Measurements from ENCODE around the gene NID1.
A peak's percentile ranks its signal among the peaks of the same experiment; 100 is the strongest.

The NID1 gene

DNA sequence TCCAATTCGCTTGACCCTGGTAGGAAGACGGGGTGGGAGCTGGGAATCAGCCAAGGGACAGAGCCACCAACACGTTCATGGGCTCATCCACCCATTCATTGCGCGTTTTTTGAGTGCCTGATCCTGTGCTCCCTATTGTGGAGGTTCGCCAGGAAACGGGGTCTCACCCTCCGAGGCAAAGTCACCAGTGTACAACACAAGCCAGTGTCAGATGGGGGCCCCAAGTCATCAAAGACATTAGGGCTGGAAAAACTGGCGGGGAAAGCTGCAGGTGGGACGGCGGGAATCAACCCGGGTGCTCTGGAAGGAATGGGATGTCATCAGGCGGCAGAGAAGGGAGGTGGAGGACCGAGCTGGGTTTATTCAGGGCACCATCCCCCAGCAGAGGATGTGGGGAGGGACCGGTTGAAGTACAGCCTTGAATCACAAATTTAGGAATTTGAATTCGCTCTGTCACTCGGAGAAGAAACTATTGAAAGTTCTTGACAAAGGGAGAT, 667 bp upstream of the NID1 start:
- peak; percentile 20 for DNase-seq

DNA sequence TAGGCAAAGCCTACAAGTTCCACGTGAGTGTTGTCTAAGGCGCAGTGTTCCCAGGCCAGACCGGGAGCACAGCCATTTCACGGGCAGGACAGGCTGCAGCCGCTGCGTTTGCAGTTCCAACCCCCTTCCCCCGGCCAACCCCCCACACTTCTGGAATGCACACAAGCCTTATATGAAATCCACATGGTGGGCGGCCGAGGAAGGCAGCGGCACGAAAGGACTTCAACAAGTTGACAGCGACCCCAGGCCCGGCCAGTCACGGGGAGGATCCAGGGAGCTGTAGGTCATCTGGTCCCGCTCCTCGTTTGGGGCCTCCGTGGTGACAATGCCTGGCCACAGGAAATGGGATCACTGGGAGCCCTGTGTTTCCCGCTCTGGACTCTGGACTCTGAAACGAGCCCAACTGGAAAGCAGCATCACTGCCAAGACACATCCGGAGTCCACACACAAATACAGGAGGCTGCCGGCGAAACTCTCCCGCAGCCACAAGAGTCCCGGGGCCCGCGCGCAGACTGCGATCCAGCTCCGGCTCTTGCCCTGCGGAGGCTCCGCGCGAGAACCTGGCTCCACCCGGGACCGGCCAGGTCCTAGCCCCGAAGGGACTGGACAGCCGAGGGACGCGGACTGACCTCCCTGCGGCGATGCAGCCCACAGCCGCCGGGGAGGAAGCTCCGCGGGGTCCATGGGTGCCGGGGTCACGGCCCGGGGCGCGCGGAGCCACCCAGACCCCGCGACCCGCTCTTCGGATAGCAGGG, 794 bp downstream of the NID1 start:
- DNase-seq: peak; percentile 76

DNA sequence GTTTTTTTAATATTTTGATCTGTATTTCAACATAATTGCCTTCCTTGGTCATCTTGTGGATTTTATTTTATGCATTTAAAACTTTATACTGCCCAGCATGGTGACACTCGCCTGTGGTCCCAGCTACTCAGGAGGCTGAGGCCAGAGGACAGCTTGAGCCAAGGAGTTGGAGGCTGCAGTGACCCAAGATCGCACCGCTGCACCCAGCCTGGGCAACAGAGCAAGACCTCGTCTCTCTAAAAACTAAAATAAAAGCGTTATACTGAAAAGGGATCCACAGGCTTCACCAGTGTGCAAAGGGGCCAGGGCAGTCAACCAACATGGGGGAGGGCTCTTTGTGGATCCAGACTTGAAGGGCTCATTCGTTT, 1.4 kb downstream of the NID1 start:
- no peak for DNase-seq

DNA sequence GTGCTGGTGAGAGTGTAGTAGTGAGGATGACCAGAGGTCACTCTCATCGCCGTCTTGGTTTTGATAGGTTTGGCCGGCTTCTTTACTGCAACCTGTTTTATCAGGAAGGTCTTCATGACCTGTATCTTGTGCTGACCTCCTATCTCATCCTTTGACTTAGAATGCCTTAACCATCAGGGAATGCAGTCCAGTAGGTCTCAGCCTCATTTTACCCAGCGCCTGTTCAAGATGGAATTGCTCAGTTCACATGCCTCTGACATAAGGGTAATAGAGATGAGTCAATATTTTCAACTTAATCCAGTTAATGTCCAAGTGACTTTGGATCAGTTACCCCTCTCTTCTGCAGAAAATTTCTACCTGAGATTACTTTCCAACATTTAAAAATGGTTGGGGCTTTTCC, 4.6 kb downstream of the NID1 start:
- no peak for DNase-seq

DNA sequence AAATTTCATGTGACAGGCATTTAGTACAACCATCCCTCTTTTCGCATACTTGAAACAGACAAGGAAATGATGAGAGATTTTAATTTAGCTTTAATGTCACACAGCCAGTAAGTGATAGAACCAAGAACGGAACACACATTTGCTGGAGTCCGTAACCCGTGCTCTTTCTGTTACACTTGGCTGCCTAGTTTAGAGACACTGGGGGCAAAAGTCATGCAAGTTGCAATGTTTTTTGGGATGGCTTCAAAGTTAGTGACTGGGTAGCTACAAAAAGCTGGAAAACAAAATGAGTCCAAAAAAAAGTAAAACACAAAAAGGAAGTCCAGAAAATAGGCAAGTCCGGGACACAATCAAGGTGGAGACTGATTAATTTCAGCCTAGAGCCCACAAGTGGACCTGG, 5.9 kb downstream of the NID1 start:
- no peak for DNase-seq

DNA sequence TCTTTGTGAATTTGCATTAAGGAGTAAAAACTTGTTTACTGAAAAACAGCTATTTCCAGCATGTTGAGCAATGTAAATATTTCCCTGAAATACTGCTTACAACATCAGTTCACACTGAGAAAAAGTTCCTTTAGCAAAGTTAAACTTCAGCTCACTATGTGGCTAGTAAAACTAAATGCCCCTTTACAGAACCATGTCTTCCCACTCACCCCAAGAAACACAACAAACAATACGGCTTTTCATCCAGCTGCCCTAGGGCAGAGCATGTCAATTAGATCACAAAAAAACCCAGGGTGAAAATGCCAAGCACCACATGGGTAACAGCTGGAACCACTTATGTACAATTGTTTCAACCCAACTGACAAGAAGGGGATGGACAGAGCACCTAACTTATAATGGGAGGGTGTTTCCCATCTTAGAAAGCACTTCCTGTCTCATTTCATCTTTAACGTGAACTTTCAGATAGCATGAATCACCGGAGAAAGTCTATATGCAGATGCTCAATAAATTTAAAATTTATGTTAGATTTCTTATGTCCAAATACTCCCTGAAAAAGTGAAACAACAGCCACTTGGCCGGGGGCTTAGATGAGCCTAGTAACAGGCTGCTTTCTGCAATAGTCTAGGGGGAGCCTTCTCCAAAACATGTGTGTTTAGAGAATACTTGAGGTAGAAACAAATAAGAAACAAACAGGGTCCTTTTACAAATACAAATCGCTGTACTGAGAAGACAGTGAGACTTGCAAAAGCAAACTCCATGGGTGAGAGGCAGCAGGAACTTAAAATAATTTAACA, 6.6 kb downstream of the NID1 start:
- peak; percentile 66 for DNase-seq

DNA sequence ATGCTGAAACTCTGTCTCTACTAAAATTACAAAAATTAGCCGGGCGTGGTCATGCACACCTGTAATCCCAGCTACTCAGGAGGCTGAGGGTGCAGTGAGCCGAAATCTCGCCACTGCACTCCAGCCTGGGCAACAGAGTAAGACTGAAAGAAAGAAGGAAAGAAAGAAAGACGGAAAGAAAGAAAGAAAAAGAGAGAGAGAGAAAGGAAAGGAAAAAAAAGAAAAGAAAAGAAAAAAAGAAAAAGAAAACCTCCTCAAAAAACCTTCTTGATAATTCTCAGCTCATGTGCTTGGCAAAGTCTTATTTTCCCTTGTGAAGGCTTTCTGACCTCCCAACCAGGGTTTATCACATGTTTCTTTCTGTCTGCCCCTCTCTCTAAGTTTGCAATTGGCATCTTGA, 7.3 kb downstream of the NID1 start:
- no peak for DNase-seq

DNA sequence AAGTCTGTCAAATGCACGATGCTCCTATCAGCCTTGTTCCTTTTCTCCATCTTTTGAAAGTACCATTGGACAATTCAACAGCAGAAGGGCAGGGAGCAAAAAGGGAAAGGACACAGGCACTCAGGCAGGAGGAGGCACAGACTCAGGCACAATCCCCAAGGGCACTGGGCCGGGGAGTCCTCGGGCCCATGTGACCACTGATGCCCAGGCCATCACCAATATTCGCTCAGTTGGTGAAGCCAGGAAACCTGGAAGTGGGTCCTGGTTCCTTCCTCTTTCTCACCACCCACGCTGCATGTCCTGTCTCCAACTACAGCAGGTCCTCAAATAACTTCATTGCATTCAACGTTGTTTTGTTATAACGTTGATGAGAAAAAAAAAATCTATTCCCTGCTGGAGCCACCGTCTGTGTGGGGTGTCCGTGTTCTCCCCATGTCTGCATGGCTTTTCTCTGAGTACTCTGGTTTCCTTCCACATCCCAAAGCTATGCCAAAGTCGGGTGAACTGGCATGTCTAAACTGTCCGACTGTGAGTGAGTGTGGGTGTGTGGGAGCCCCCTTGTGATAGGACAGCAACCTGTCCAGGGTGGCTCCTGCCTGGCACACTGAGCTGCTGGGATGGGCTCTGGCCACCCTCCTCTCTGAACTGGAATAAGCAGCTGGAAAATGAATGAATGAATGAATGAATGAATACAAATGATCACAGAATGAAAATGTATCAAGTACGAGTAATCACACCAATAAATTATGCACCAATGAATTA, 12.5 kb downstream of the NID1 start:
- DNase-seq: no peak

DNA sequence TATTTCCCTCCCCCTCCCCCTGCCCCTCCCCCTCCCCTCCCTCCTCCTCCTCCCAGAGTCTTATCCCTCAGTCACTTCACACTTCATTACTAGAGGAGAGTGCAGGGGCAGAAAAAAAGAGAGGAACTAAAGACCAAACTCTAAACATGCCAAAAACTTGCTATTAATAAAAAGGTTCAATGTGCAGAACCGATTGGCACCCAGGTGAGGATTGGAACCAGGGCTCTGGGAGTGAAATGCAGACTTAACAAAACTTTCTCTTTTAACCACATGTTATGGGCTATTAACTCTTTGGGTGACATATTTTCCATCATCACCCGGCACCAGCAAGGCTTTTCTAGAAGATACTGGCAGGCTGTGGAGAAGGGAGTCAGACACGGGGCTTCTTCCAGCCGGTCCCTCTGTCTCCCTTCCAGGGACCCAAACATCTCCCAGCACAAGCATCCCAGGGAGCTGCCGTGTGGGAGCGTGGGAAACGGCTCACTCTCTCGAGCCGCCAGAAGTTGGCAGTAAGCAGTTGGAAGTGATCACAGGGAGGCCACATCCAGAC, 13.6 kb downstream of the NID1 start:
- DNase-seq: no peak

DNA sequence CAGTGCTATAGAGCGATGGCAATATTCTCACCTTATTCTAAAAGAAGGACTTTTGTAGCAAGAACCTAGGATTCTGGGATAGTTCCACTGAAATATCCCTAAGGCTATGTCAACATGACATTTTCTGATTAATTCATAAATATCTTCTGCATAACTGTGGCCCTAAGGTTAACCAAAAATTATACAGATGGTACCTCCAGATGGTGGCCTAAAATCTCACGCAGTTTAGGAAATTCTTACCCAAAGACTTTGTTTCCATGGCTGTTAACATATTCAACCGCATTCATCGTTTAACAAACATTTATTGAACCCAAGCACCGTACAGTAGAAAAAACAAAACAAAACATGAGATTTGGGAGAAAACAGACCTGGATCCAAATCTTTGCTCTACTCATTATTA, 19.1 kb downstream of the NID1 start:
- DNase-seq: no peak

DNA sequence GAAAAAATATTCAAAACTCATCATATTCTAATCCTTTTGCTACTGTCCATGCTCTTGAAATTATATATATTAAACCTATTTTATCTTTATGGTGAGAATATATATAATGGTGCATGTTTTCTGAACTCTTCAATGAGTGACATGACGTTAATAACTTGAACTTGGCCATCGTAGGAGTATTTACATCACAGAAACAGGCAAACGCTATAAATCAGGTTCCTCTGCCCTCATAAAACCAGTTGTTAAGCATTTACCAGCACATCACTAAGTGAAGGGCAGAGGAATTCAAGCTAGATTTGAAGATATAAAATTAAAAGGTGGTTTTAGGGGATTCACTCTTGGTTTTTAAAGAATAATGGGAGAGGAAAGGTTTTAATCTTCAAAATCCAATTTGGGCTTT, 20.5 kb downstream of the NID1 start:
- no peak for DNase-seq

DNA sequence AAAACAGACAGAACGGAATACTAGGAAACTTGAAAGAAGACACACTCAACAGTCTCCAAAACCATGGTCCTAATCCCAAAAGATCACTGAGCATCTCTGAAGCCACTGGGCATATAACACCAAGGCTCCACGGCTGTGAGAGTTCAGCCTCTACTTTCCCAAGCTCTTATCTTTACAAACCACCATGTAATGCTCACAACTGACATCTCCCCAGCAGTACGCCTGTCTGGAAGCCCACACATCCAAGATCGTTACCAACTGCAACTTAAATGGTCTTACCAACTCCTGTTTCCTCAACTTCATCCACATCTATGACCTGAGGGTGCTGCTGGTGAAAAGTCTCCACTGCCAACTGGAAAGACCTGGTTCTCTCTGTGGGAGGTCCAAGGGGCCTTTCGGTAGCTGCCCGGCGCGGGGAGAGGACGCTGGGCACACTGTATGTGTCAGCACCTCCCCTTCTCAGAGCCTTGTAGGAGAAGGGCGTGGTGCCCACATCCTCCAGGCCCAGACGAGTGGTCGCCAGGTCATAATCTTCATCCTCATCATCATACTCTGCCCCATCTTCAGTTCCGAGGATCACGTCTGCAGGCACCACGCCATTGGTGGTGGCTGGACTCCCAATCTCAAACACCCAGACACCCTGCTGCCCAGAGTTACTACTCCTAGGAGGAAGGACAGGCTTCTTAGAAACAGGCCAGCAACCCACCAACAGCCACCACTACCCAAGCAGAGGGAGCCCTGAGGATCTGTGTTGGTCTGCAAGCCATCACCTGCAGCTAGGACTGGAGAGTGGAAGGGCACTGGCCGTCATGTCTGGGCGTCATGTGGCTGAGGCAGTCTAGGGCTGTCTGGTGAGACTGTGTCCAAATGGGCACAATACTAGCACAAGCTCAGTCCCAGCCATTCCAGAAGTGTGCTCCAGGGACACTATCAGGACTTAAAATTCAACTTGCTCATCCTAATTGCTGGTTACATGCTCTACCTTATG, 23.0 kb downstream of the NID1 start:
- DNase-seq: no peak

DNA sequence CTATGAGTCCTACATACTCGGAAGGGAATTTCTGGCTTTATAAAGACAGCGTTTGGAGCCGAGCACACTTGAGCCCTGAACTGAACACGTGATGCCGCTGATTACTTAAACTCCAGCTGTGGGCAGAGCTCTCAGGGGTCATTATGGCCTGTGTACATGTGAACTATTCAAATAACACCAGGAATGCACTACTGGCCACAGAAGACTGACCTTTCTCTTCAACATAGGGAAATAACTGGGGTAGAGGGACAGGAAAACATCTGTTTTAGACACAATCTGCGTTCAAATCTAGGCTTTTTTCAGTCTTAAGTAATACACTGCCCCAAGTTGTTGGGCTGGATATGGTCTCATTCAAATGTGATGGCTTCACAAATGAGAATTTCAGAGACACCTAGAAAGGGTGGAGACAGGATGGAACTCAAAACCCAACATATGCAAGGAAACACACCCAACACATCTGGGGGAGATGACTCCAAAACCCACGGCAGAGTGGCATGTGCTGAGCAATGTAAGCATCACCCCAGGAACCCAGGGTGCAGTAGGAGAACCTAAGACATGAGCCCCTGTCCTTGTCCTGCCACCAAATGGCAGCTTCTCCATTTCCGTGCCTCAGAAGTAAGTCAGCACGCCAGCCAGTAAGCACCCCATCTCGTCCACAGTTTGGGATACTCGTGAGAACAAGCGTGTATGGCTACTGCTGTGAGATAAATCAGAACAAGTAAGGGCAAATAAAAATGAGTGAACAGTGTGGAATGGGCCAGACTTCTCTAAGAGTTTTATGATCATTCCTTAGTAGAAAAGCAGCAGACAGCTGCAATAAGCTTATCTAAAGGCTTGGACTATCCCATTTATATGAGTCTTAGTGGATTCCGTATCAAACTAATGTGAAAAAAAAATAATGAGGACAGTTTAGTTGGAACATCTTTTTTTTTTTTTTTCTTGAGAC, 24.9 kb downstream of the NID1 start:
- DNase-seq: peak; percentile 93

DNA sequence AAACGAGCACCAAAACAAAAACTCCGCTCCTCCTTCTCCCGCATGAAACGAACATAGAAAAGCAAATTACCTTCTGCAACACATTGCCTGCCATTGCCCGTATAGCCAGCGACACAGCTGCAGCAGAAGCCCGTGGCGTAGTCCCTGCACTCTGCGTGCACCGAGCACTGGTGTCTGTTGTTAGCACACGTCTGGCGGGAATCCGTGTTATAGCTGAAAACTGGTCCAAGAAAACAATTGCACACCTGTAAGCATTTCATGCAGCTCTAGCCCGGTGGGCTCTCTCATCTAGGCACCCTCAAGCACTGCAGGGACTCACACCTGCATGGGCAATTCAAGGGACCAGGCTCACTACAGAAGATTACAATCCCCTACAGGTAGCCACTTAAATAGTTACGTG, 26.9 kb downstream of the NID1 start:
- no peak for DNase-seq

DNA sequence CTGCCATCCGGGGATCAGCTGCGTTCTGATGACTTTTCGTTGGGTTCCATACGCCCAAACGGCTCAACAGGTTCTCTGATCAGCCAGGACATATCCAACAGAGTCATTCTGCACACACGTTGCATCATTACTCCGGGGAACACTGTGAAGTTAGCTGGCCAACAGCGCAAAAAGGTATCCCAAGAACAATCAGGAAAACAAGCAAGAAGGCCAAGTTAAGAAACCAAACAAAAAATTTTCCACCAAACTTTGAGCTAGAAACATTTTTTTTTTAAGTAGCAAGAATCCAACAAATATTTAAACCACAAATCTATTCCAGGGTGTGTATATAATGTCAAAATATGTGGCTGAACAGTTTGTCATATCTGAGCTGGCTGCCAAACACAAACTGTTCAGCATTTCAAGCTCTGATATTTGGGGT, 29.2 kb downstream of the NID1 start:
- peak; percentile 33 for DNase-seq

DNA sequence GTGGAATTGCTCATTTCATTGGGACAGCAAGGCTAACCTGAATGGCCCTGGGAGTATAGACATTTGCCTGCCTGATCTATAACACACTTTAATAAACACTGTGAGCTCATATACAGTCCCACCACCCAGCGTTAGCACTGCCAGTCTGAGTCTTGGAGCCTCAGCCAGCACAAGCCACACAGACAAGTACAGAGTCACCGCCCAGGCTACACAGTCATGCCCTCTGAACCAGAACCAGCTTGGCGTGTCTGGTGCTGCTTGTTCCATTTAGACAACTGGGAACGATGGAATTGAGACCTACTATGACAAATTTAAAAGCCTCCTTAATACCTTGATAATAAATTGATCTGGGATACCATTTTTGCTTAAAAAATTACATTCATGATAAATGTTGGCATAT, 31.6 kb downstream of the NID1 start:
- DNase-seq: no peak

DNA sequence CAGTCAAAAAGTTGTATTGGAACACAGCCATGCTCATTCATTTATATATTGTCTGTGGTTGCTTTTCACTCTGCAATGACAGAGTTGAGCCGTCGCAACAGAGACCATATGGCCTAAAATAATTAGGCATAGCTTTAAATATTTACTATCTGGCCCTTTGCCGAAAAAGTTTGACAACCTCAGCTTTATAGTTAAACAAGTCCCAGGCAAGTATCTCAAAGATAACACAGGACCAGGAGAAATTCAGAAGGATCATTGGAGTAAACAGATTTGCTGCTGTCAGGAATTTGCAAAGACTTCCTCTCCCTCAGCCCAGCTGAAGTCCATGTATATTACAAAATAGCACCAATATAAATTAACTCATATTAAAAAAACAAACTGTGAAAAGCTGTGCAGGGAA, 34.4 kb downstream of the NID1 start:
- no peak for DNase-seq

DNA sequence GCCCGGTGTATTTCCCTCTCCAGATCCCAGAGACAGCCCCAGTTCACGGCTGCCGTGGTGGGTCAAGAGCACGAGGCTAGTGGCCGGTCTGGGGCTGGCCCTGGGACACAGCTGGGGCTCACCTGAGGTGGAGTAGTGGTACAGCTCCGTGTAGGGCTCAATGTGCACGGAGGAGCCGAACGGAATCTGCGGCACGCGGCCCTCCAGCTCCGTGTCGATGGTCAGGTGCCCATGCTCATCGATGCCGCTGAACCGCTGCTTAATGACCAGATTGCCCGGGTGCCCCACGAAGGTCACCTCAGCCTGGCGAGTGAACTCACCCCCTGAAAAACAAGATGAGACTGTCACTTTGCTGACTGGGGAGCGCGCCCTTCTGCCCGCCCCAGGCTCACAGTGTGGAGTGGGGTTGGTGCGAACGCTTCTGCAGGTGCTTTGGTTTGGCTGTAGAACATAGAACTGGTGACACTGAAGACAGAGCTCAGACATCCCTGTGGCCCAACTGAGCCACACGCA, 35.4 kb downstream of the NID1 start:
- no peak for DNase-seq

DNA sequence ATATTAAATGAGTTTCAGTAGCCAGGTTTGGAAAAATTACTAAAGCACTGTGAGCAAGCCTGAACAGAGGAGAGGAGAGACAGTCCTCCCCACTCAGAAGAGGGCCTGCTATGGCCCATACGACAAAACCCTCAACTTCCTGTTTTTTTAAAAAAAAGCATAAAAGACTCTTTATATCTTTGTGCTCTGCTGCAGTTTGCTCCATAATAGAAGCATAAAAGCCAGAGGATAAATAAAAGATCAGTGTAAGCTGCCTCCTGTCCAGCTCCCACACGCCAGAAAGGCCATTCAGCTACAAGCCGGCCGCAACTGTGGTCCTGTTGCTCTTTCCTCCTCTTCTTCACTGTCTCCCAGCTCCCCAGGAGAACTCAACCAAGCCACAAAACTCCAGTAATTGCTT, 37.8 kb downstream of the NID1 start:
- DNase-seq: no peak

DNA sequence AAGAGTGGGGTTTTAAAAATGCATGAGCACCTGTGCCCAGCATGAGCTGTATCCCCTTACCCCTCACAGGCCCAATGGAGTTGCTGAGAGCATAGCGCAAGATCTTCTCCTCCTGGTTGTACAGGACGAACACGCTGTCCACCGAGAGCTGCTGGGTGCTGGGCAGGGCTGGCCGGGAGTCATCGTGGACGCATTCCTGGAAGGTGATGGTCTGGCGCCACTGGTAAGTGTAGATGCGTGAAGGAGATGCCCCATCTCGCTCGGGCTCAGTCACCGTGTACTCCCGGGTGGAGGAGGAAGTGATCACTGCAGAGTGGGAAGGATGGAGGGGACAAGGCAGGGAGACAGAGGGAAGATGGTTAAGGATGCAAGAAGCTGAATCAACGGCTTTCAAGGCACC, 39.1 kb downstream of the NID1 start:
- DNase-seq: no peak

DNA sequence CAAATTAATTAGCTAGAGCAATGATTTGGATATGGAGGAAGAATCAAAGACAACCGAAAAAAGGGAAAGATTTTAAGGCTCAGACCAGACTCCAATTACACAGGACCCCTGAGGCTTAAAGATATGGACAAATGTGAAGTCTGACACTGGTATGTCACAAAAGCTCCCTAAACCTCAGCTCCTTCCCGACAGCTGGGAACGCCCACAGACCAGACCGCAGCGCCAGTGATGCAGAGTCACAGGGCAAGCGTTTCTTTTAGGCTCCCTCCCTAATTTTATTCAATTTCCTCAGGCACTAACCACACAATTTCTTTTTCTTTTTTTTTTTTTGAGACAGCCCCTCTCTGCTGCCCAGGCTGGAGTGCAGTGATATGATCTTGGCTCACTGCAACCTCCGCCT, 40.2 kb downstream of the NID1 start:
- DNase-seq: no peak

Data from HCEC 1CT (cell line).